ENCODE results near the gene CRELD2.

The CRELD2 gene

GRCh38 chr22:49948116-49948957 lies 29.9 kb downstream of the CRELD2 start:
- DNase-seq, result no peak

DNA sequence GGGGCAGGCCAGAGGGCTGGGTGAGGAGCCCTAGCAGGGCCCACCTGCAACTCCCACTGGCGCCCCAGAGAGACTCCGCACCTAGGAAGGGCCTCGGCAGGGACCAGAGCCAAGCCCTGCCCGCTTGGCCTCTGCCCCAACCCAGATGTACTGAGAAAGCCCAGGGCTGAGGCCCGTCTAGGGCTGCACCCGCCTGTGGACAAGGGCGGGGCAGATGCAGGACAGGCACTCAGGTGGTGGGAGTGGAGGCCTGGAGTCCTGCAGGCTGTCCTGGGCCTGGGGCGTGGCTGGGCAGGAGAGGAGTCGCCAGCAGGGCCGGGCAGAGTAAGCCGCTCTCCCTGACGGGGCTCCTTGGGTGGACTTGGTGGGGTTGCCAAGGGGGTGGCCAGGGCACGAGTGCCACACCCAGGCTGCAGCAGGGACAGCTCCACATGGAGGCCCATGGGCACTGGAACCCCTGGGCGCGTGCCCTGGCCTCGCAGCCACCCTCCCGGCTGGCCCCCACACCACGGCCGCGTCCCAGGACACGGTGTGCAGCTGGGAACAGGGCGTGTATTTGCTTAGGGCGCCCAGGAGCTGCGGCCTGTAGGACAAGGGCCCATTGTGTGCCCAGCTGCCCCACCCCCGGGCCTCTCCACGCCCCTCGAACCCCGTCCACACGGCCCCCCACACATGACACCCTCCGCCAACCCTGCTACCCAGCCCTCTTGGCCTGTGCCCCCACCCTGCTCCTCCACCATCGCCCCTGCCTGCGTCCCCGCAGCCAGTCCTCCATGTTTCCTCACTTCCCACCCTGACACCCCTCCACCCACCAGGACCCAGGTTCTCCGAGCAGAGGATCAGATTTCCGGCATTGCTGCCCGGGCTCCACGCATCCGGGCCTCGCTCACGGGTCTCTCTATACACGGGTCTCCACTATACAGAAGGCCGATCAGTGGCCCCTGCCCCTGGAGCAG lies 30.8 kb downstream of the CRELD2 start:
- no peak for DNase-seq

DNA sequence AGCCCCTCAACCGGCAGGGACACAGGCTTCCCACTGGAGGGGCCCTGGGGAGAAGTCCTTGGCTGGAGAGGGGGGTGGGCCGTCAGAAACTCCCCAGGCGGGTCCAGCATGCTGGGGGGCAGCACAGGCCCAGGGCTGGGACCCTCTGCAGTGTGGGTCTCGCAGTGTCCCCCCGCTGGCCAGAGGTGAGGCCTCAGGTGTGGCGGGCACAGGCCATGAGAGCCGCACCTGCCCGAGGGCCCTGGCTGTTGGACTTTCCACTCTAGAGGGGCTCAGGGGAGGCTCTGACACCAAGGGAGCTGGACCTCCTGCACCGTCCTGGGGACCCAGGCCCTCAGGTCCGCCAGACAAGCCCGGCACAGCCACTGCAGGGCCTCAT lies 31.5 kb downstream of the CRELD2 start:
- no peak for DNase-seq

- DNase-seq, result no peak
Observed at GRCh38 chr22:49950396-49950994, 32.1 kb downstream of the CRELD2 start.

DNA sequence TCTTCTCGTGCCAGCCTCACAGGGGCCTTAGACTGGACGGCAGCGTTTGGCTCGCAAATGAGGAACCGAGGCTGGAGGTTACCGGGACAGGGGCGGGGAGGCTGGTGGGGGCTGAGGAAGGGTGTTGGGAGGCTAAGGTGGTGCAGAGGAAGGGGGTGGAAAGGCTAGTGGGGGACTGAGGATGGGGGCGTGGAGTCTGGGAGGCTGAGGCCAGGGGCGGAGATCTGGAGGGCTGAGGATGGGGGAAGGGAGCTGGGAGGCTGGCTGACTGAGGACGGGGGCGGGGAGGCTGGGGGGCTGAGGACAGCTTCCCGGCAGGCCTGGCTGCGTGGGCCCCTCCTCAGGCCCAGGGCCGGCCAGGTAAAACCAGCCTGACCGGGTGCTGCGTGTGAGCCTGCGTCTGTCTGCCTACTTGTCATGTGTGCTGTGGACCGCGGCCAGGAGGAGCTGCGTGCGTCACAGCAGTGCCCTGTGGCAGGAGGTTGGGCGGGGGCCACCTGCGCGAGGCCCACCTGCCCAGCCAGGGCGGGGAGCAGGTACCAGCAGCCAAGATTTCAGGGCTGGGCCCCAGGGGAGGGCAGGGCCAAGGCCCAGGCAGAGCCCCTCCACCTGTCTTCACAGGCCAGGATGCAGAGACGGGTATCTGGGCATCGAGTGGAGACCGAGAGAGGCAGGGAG lies 32.7 kb downstream of the CRELD2 start:
- no peak for DNase-seq

DNA sequence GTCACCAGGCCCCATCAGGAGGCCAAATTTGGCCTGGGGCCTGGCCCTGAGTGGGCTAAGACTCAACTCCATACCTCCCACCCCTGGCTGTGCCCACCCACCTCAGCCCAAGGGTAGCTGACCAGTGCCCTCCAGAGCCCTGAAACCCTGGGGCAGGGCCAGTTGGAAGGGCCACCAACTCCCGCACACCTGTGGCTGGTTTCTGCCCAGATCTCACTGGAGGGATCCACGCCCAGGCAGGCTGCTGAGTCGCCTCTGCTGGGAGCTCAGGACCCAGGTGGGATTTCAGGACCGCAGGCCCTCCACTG lies 33.2 kb downstream of the CRELD2 start:
- no peak for DNase-seq

DNA sequence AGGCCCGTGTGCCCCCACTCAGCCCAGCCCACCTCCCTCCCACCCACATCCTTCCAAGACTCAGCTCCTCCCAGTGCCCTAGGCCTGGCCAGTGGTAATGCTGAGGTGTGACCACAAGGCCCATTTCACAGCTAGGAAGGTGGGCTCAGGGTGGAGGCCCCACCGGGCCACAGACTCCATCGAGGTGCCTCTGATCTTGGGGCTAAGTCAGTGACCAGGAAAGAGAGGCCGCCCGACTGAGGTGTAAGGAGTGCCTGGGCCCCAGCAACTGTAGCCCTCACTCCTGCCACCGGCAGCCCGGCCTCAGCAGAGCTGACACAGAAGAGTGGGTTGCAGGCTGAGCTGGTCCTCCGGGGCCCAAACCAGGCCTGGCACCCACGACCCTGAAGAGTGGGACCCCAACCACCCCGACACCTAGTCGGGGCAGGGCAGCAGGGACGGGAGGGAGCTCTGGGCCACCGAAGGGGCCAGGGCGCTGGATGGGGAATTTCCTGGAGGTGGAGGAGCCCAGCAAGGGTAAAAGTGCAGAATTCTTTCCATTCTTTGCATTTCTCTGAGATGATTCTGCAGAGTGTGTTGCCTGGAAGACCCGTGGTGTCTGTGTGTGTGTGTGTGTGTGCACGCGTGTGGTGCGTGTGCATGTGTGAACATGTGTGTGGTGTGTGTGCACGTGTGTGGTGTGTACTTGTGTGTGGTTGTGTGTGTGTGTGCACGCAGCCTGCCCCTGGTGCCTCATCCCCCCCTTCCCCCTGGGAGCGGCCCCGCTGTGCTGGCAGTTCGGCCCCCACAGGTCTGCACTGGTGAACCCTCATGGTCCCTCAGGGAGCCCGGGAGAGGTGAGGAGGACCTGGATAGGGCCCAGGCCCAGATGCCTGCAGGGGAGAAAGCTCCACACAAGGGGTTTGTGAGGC lies 33.8 kb downstream of the CRELD2 start:
- DNase-seq, result no peak

DNA sequence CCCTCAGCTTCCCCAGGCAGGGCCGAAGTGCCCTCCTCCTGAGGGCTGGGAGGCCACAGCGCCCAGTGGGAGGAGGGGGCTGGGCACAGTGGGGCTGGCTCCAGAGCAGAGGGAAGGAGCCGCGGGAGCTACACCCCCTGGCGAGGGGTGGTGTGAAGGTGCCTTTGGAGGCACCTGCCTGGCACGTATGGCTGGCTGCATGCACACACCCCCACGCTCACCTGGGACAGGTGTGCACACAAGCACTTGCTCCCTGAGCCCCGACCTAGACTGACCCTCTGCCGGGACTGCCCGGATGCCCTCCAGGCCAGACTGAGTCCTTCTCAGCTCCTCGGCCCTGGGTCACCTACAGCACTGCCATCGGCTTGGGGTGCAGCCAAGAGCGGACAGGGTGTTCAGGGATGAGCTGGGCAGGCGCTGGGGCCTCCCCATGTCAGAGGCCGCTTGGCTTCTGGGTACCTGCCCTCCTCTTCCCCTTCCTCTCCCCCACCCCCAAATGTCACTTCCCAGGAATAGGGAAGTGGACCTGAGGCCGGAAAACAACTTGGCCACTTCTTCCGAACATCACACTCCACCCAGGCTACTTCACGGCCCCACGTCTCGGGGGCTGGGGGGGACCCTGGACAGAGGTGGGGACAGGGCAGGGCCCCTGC lies 34.7 kb downstream of the CRELD2 start:
- DNase-seq, result no peak

- DNase-seq, result no peak
Observed at GRCh38 chr22:49953680-49954344, 35.4 kb downstream of the CRELD2 start.

DNA sequence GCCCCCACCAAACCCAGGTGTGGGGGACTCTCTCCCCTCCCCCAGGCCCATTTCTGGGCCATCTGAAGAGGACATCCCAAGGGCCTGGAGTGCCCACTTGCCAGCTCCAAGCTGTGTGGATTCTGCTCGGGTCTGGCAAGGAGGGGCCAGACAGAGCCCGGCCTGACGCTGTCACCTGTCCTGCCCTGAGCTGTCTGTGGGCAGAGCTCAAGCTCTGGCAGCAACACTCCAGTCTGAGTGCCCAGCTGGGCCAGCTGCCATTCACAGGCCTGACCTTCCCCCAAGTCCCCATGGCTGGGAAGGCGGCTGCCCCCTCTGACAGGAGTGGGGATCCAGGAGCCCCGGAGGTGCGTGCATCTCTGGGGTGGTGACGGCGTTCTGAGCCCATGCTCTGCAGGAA lies 35.9 kb downstream of the CRELD2 start:
- no peak for DNase-seq

DNA sequence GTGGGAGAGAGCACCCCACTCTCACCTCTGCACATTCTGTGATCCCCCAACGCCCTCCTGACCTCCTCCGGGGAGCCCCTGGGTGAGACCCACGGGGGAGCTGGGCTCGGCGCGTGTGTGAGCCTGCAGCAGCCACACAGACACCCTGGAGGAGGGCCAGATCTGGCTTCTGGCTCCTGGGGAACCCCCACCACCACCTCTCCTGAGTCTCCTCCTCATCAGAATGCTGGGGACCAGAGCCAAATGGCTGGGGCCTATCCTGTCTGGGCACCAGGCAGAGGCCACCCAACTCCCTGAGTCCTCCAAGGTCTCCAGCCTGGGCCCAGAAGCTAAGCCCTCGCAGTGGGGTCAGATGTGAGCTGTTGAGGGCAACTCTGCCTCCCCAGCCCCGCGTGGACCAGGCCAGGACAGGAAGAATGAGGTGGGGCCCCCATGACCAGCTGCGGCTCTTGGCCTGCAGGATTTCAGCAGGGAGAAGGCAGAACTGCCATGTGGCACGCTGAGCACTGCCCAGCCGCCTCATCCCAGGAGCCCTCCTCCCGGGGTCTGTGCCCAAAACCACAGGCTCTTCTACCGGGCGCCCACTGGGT lies 36.7 kb downstream of the CRELD2 start:
- no peak for DNase-seq

GRCh38 chr22:49955581-49956417 lies 37.4 kb downstream of the CRELD2 start:
- no peak for DNase-seq

DNA sequence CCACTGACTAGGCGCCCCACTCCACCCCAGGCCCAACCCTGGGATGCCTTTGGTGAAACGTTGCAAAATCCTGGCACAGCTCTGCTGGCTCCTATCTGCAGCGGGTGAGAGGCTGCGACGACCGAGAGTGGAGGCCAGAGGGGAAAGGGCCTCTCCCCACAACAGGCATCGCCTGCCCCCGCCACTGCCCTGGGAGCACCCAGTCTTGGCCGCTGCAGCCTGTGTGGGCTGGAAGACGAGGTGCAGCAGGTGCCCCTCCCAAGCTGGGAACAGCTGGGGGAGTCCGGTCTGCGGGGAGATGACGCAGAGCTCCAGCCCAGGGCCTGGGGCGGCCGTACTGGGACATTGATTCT lies 38.0 kb downstream of the CRELD2 start:
- DNase-seq, result no peak

GRCh38 chr22:49956914-49957825 lies 38.7 kb downstream of the CRELD2 start:
- no peak for DNase-seq

- DNase-seq, result no peak
Observed at GRCh38 chr22:49957826-49958365, 39.5 kb downstream of the CRELD2 start.

GRCh38 chr22:49958366-49958921 lies 40.0 kb downstream of the CRELD2 start:
- no peak for DNase-seq

DNA sequence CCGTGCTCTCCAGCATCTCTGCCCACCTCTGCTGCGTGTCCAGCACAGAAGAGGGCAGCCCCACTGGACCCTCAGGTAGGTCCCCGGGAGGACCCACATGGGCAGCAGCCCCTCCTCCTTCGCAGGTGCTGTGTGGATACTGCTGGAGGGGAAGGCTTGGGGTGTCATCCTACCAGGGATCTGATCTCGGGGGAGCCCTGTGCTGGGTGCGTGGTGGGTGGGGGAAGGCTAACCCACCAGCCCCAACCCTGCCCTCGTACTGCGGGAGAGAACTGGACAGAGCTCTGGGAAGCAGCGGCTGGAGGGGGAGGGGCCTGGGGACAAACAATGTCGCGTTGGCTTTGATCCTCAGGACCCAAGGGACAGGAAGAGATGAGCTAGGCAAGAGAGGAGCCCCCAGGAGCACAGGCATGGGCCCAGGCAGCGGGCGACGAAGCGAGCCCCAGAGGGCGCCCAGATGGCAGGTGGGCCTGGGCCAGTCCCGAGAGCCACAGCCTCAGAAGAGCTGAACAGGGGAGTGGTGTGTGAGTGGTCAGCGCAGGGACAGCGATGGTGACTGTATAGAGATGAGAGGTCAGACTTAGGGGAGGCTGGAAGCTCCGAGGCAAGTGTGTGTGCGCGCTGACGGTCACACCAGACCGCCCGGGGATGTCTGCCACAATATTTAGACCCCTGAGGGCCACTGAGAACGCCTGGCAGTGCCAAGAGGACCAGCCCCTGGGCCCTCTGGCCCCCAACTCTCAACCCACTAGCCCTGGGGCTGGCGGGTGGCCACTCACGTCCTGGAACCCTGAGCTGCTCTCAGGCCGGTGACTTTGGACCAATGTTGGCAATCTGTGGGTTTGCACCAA lies 40.7 kb downstream of the CRELD2 start:
- no peak for DNase-seq

Measured in CD4-positive, alpha-beta T cell treated with Interleukin-12 subunit alpha and Interleukin-12 subunit beta, for 1 hour (primary cell).